Measurements from ENCODE around the gene PTPRCAP.
A peak's percentile ranks its signal among the peaks of the same experiment; 100 is the strongest.
"Not testable (repeated sequence)": the region's sequence is repeated elsewhere in the genome, so short reads cannot be mapped to it uniquely, and the experiment has no call there.

PTPRCAP gene

GRCh38 chr11:67405688-67406339 lies 31.7 kb downstream of the PTPRCAP start:
- TF ChIP-seq CTCF (IDR thresholded peaks at IDR 0.05; ENCODE audit: insufficient read depth, low read depth, low read length, missing control alignments): no peak
- no peak overlapping the region for H3K4me3 ChIP-seq (ENCODE audit: low read length)
- no peak for DNase-seq (ENCODE audit: low read depth)

GRCh38 chr11:67405196-67405567 lies 32.3 kb downstream of the PTPRCAP start:
- no peak overlapping the region for H3K4me3 ChIP-seq (ENCODE audit: low read length)
- TF ChIP-seq CTCF (IDR thresholded peaks at IDR 0.05; ENCODE audit: insufficient read depth, low read depth, low read length, missing control alignments): no peak
- DNase-seq (ENCODE audit: low read depth): no peak

GRCh38 chr11:67404515-67405195 lies 32.8 kb downstream of the PTPRCAP start:
- no peak for TF ChIP-seq CTCF (IDR thresholded peaks at IDR 0.05; ENCODE audit: insufficient read depth, low read depth, low read length, missing control alignments)
- H3K4me3 ChIP-seq (ENCODE audit: low read length): no peak overlapping the region
- no peak for DNase-seq (ENCODE audit: low read depth)

GRCh38 chr11:67403085-67403484 lies 34.4 kb downstream of the PTPRCAP start:
- not testable (repeated sequence) for H3K4me3 ChIP-seq (ENCODE audit: low read length); DNase-seq (ENCODE audit: low read depth)

GRCh38 chr11:67402192-67402839 lies 35.2 kb downstream of the PTPRCAP start:
- H3K4me3 ChIP-seq (ENCODE audit: low read length): peak overlapping the region; percentile 20
- not testable (repeated sequence) for DNase-seq (ENCODE audit: low read depth)

- TF ChIP-seq CTCF (IDR thresholded peaks at IDR 0.05; ENCODE audit: insufficient read depth, low read depth, low read length, missing control alignments): peak; percentile 10
- H3K4me3 ChIP-seq (ENCODE audit: low read length): peak within 1 kb of the TSS; percentile 82
- DNase-seq (ENCODE audit: low read depth): peak; percentile 90
Measured at GRCh38 chr11:67401495-67402191, 35.8 kb downstream of the PTPRCAP start, which contains the start of gene PPP1CA. PPP1CA (minus strand) TSS chr11:67401858; CDS start chr11:67401782, 76 bp downstream.

- DNase-seq (ENCODE audit: low read depth): no peak
Measured at GRCh38 chr11:67400942-67401494, 36.5 kb downstream of the PTPRCAP start.

More at GRCh38 chr11:67400942-67401494, 36.5 kb downstream of the PTPRCAP start:
- peak overlapping the region; percentile 82 for H3K4me3 ChIP-seq (ENCODE audit: low read length)
- TF ChIP-seq CTCF (IDR thresholded peaks at IDR 0.05; ENCODE audit: insufficient read depth, low read depth, low read length, missing control alignments): no peak
